Activated gamma-delta T cell (primary cell): ENCODE measurements around the gene NGEF.
"Not testable (repeated sequence)": the region's sequence is repeated elsewhere in the genome, so short reads cannot be mapped to it uniquely, and the experiment has no call there.

Experiments
- DNase-seq: peaks from one replicate; lab custom pipeline; 2025; lab: John Stamatoyannopoulos, UW

Gene NGEF

DNA sequence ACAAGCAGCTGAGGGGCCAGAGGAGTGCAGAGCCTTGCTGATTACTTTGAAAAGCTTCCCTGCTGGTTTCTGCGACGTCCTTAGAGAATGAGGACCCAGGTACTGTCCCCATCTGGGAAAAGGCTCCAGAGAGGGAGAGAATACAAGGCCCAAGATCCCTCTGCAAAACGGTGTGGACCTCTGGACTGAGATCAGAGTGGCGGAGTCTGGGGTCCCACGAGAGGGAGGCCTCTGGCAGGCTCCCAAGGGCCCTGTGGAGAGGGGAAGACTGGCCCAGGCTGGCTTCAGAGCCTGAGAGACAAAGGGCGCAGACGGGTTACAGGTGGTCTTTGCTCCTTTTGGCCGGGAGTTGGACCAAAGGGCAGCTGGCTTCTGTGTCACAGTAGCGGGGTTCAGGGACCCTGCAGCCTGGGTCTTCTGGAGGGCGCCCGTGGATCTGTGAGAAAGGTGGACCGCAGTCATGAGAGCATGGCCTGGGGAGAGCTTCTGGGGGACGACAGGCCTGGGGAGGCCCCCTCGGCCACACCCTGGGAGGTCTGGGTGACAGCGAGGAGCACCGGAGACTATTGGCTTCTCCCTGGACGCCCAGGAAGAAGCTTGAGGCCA, 142.2 kb downstream of the NGEF start:
- DNase-seq: no peak

DNA sequence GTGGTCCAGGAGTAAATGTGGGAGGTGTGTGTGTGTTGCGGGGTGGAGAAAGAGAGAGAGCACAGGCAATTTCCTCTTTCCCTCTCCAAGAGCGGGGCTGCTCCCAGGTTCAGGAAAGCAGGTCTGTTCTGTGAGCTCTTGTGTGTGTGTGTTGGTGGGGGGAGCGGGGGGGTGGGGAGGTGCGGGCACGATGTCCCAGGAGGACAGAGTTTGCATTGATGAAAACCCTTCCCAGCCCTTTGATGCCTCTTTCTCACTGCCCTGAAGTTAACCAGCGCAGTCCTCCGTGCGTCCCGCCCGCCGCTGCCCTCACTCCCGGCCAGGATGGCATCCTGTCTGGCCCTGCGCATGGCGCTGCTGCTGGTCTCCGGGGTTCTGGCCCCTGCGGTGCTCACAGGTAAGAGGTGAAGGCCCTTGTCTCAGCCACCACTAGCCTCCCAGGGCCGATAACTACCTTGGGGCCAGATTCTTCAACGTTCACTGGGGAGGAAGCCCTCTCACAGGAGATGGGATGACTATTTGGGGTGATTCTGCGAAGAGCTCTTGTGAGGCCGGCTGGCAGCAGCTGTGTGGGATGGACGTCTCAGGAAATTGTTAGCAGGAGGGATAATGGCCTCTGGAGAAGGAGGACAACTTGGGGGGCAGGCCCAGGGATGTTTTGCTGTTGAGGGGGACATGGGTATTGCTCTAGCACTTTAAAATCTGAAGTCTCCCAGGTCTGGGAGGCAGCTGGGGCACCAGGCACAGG, 142.9 kb downstream of the NGEF start, which contains the start of gene SNORC:
Gene SNORC (plus strand): TSS at position 247 of the 748 bp plus-strand sequence. CDS start 78 bp downstream, at position 325.
- DNase-seq: no peak

DNA sequence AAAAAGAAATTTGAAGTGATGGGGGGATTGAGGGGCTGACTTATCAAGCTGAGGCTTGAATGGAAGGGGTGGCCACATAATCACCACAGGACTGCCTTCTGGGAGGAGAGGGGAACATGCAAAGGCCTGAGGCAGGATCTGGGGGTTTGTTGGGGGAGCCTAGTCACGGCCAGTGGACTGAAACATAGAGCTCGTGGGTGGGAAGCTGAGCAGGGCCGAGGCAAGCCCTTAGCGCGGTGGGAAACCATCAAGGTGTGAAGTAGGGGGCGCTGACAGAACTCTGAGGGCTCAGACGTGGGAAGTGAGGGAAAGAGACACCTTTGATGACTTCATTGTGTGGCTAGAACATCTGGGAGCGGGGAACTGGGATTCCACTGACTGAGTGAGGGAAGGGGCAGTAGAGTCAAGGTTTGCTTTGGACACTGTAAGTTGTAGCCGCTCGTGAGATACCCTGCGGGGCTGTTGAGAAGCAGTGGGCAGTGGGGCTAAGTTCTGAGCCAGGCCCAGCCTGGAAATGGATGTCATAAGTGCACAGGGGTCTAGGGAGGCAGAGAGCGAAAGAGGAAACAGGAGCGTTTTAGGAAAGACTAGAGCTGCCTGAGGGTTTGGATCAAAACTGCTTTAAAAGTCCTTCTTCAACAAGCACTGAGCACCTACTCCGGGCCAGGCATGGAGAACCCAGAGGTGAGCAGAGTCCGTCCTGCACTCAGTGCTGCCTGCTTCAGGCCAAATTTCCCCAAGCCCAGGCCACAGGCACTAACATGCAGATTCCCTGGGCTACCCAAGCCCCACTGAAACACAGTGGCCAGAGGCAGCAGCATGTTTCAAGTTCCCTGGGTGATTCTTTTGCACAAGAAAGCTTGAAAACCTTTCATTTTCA, 143.7 kb downstream of the NGEF start:
- no peak for DNase-seq

DNA sequence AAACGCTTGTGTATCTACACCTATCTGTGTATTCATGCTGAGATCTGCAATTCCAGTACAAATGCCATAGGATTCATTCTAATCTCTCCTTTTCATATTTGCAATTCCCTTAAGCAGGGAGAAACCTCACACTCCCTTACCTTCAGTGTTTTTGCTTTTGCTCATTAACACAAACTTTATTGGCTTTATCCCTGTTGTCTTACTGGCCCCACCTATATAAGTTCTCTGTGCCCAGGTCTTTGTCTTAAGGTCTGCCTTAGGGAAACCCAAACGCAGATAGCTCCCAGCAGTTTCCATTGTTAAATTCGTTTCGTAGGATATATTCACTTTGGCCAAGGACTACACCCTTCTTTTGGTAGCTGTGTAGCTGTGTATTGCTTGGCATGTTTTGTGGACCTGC, 147.0 kb downstream of the NGEF start:
- no peak for DNase-seq

DNA sequence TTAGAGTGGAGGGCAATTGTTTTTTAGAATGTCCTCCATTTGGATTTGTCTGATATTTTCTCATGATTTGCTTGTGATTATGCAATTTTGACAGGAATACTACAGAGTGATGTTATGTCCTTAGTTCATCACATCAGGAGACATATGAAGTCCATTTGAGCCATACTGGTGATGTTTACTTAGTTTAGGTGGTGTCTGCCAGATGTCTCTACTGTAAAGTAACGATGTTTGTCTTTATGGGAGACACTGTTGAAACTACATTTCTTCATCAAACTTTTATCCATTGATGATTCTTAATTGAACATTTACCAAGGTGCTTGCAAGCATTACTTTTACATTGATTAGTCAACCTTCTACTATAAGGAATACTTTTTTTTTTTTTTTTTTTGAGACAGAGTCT, 147.9 kb downstream of the NGEF start:
- no peak for DNase-seq

DNA sequence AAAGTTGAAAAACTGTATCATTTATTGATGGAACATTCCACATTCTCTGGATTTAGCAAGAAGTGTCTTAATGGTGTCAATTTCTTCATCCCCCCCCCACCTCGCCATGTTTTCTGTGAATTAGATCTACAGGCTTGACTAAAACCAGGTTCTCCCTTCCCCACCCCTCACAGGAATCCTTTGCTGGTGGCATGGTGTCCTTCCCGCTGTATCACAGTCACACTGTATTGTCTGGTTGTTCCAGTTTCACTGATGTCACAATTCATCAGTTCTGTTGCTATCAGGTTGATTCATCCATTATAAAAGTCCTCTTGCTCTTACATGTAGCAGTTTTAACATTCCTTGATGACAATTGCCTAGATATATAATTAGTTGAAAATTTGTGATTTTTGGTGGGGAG, 149.1 kb downstream of the NGEF start:
- no peak for DNase-seq

DNA sequence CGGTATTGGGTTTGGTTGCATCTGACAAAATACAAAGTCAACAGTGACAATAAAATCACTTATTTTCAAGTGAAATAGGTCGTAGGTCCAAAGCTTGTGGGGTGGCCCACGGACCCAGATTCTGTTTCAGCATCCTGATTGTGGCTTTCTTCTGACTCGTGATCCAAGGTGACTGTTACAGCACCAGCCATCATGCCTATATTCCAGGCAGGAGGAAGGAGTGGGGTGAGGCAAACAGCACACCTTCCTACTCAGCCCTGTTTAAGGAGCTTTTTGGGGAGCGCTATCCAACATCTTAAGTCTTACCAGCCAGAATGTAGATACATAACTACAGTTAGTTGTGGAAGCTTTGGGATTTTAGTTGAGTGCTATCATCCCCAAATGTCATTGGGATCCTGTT, 151.7 kb downstream of the NGEF start:
- no peak for DNase-seq

DNA sequence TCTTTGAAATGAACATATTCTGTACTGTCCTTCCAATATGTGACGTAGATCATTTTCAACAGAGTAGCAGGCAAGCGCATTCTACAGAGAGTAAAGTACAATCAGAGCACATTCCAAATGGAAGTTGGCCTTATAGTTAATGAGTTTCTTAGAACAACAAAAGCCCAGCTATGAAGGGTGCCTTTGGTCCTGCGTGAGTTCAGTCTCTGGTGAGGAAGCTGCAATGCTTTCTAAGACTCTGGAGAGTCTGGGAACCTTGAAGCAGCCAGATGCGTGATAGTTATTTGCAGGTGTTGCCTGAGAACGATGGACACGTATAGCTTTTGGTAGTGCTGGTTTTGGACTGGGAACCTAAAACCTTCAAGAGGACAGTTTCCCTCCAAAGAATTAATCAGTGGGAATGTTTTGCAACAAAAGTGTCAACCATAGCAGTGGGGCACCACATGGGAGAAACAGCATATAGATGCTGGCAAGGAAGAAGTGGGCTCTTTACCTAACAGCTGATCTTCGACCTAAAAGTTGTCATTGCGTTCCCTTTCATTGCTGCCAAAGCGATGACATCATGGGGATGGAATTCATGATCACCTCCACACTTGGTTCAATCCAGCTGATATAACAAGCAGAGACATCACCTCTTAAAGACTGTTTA, 152.3 kb downstream of the NGEF start:
- DNase-seq: no peak

DNA sequence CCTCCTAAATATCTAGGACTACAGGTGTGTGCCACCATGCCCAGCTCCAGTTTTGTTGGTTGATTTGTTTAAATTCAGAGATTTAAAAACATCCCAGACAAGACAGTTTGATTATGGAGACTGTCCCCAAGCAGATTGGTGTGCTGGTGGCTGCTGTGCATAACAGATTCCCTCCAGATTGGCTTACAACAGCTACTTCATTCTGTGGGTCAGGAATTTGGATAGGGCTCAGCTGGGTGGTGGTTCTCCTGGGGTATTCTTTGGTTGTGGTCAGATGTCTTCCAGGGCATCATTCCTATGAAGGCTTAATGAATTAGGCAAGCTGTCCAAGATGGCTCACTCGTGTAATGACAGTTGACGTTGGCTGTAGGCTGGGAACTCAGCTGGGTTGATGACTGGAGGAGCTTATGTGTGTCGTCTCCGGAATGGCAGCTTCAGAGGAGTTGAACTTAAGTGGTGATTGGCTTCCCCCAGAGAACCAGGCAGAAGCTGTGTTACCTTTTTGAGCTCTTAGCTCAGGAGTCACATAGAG, 153.6 kb downstream of the NGEF start:
- DNase-seq: no peak

DNA sequence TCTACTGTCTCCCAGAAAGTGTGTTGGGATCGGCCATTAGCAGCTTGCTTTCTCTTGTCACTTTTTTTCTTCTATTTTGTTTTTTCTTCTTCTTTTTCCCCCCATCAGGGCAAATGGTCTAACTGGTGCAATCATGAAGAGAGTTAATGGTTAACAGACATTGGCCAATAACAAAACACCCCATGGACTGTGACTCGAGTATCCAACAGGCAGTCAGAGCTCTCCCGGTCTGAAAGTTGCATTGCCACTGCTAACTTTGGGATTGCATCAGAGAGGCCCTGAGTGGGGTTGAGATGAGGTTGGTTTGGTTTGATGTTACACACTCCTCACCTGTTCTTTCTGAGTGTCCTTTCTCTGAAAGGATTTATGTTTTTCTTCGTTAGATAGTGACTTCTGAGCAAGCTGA, 155.9 kb downstream of the NGEF start:
- DNase-seq: no peak

DNA sequence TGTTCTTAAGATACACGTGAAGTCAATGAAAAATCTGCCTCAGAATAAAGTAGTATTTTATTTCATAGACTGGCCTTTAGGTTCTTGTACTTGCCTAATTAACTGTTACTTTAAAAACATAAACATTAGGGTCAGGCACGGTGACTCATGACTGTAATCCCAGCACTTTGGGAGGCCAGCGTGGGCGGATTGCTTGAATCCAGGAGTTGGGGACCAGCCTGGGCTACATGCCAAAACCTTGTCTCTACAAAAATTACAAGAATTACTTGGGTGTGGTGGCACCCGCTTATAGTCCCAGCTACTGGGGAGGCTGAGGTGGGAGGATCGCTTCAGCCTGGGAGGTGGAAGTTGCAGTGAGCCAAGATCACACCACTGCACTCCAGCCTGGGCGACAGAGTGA, 159.0 kb downstream of the NGEF start:
- no peak for DNase-seq

DNA sequence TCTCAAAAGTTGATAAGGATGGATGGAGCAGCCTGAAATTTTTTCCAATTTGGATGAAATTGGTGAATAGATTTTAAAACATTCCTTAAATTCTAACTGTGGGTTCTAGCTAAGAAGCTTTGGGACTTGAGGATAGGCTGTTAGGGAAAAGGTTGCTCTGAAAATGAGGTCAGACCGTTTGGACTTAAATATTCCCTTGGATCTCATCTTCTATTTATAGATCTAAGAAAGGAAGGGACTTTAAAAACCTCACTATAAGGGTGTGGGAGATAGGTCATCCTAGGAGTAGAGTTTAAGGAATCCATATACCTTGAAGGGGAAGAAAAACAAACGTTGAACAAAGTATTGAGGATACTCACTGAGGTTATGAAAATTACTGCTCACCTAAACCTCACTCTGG, 160.4 kb downstream of the NGEF start:
- no peak for DNase-seq

DNA sequence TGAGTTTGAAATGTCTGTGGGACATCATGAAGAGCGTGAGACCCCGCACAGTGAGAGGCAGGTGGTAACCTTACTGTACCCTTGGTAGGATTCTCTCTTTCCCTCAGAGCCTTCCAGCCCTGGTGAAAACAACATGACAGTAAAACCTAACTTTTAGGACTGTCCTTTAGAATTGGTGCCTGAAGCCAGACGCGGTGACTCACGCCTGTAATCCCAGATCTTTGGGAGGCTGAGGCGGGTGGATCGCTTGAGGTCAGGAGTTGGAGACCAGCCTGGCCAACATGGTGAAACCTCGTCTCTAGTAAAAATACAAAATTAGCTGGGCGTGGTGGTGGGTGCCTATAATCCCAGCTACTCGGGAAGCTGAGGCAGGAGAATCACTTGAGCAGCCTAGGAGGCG, 161.0 kb downstream of the NGEF start:
- DNase-seq: not testable (repeated sequence)

DNA sequence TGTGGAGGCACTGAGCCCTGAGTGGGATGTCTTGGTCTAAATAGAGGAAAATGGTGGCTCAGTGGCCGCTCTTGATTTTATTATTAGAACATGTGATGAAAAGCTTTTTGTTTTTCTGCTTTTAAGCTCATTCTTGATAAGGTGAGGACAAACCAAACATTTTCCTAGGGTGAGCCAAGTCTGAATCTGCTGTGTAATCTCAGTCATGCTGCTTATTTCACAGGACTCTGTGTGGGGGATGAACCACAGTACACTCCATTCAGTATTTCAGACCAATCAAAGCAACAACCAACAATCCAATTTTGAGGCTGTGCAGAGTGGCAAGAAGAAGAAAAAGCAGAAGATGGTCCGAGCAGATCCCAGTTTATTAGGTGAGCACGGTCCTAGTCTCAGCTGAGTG, 163.0 kb downstream of the NGEF start:
- DNase-seq: no peak

DNA sequence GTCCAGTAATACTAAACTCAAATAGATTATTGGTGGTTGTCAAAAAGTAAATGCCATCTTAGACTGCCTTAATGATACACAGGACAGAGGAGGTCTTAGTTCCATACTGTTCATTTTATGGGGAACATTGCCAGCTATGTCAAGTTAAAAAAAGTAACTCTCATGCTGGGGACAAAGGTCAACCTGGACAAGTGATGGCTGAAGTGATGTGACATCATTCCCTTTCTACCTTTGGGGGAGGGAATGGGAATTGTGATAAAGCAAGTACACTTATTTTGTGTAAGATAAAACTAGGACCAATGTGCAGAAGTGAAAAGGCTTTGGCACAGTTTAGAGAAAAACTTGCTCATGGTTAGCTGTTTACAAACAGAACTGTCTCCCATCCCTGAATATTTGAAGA, 167.0 kb downstream of the NGEF start:
- DNase-seq: no peak

DNA sequence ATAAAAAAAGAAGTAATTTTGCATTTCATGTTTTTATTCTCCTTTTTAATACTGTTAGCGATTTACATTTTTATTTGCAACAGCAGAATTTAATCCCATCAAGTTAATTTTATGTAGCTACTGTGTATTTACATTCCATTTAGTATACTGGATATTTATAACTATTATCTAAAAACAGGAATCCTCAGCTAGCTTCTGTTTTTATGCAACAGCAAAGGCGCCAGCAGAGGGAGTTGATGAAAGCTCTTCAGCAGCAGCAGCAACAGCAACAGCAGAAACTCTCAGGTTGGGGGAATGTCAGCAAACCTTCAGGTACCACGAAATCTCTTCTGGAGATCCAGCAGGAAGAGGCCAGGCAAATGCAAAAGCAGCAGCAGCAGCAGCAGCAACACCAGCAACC, 169.2 kb downstream of the NGEF start:
- DNase-seq: no peak

DNA sequence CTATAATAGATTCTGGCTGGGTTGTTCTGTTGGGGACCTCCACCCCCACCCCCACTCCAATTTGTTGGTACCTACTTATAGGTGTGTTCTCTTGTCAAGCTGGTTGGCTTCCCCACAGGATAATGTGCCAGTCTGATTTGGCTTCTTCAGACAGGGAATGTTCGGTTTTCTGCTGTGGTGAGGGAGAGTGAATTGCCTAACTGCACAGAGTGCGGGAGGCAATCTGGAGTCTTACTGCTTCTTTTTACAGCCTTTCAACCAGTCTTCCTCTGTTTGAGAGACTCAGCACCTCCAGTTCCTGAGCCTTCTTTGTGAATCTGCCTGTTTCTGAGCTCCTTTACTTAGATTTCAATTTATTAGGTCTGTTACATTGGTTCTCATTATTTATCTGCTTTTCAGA, 170.4 kb downstream of the NGEF start:
- no peak for DNase-seq

DNA sequence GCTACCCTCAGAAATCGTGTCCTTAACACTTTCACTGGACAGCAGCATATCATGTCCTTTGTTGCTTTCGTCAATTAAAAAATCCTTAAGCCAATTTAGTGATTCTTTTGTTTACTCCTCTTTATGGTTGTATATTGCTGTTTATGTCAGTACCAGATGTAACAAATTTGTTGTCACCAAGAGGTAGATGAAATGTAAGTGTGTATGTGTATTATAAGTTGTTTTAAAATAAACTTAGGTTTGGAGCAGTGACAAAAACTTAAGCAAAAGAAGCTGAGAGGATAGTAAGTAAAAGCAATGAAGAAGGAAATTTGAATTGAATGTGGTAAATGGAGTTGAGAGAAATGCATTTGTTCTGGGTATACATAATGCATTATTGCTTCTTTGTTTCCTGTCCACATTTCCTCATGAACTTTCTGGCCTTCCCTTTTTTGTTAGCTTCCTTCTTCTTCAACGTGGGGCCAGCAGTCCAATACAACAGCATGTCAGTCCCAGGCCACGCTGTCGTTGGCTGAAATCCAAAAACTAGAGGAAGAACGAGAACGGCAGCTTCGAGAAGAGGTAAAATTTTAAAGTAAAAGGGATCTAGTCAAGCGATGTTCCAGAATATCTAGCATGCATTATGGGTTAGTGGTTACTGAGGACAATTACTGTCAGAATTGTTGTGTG, 173.5 kb downstream of the NGEF start:
- DNase-seq: no peak

DNA sequence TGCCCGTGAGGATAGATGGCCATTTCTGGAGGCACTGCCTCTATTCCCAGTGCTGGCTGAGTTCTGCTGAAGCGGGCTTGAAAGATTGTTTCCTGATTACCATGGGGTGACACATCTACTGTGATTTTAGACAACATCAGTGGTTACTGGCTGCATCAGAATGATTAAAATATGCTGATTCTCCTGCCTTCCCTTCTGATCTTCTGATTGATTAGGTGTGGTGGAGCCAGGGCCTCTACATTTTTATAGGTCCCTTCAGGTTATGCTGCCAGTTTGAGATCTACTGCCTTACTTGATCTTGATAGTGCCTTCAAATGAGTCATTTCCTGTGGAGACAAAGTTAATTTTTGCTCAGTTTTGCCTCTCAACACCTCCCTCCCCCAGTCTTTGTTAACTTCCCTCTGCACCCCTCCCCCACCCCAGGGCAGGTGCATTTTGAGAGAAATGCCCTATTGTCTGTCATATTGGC, 174.6 kb downstream of the NGEF start:
- no peak for DNase-seq

DNA sequence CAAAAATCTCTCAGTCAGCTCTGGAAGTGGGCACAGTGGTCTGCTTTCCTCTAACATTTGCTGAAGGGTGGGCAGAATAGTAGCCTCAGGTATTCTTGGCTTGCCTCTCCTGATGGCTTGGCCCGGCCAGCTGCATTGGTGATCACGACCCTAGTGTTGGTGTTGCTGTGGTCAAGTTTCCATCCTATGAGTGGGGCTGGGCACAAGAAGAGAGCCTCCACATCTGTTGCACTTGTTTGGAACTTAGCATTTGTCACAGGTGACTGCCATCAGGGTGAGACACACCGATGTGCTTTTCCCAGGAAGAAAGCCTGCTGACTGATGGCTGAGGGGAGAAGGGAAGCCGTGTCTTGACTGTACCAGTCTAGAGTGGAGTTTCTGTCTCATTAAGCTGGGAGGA, 176.1 kb downstream of the NGEF start:
- DNase-seq: no peak

DNA sequence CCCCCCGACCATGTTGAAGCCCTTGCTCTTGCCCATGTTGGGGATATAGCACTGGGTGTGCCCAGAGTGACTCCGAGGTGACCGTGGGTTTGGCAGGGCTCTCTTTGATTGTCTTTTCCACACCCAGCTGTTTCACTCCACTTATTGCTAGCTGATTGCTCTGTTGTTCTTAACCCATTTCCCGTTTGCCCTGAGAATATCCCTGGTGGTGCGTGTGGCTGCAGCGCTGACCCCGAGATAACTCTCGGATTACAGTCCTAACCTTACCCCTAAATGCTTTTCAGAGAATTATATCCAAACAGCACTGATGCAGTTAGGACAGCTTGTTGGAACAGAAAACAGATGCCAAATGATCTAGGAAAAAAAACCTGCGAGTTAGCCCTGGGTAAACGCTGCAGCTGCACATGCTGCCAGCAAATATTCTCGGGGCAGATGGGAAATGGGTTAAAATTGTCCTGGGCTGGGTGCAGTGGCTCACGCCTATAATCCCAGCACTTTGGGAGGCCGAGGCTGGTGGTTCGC, 177.3 kb downstream of the NGEF start:
- DNase-seq: no peak
